ENCODE measurements around the gene NPIPB8.
"Not testable (repeated sequence)": the region's sequence is repeated elsewhere in the genome, so short reads cannot be mapped to it uniquely, and the experiment has no call there.

NPIPB8 gene

DNA sequence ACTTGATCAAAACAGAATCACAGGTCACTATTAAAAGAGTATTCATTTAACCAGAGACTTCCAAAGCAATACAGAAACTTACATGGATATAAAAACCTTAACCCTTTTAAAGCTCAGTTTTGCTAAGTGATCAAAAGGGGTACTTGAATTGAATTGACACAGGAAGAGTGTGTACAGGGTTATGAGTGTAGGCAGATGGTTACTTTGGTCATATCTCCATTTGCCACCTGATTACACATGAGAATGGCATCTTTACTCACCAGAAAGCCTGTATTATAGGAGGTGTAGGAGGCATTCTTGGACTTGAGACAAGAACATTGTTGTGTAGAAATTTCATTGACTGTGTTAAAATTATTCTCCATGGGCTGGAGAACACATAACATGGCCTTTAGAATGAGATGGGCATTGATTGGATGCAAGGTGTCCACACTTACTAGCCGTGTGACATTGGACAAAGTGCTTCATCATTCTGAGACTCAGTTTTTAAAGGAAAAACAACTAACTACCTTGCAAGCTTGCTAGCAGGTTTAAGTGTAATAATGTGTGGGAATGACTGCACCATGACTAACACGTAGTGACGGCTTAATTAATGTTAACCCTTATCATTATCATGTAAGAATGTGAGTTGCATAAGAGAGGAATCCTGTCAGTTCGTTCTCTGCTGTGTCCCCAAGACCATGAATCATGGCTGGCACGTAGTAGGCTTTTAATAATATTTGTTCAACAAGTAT, 1.6 kb upstream of the NPIPB8 start:
- not testable (repeated sequence) for DNase-seq

DNA sequence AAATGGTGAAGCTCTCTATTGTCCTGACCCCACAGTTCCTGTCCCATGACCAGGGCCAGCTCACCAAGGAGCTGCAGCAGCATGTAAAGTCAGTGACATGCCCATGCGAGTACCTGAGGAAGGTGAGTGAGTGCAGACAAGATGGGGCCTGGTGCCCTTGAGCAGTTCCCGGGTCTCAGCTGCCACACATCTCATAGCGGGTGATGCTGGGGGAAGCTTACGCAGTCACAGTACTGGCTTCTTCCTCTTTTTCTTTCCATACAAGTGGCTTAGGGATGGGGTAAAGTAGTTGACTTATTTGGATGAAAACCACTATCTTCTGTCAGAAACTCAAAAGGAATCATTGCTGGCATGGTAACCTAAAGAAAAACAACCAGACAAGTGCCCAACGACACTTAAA, 494 bp downstream of the NPIPB8 start:
- not testable (repeated sequence) for DNase-seq

GRCh38 chr16:28639959-28640358, 2.1 kb downstream of the NPIPB8 start:
- DNase-seq: not testable (repeated sequence)

GRCh38 chr16:28666264-28666663, 28.4 kb downstream of the NPIPB8 start:
- not testable (repeated sequence) for DNase-seq

- not testable (repeated sequence) for DNase-seq
Measured at GRCh38 chr16:28667480-28667879, 29.6 kb downstream of the NPIPB8 start.

DNA sequence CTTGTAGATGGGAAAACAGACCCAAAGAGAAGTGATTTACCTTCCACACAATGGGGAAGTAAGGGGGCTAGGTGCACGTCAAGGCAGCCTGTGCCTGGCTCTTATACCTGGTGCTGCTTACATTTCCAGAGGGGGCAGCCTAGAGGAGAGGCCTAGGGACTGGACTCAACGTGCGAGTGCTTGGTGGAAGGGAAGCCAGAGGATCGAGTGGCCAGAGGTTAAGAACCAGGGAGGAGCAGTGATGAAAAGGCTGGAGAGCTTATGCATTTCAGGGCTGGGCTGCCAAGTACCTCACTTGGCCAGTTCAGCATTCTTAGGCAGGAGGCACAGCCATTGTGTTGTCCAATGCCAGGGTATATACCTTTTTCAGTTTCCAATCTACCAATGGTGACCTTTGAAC, 30.3 kb downstream of the NPIPB8 start:
- not testable (repeated sequence) for DNase-seq

GRCh38 chr16:28688327-28688952, 50.6 kb downstream of the NPIPB8 start:
- DNase-seq: not testable (repeated sequence)

- DNase-seq: not testable (repeated sequence)
Measured at GRCh38 chr16:28689425-28689824, 51.6 kb downstream of the NPIPB8 start.

DNA sequence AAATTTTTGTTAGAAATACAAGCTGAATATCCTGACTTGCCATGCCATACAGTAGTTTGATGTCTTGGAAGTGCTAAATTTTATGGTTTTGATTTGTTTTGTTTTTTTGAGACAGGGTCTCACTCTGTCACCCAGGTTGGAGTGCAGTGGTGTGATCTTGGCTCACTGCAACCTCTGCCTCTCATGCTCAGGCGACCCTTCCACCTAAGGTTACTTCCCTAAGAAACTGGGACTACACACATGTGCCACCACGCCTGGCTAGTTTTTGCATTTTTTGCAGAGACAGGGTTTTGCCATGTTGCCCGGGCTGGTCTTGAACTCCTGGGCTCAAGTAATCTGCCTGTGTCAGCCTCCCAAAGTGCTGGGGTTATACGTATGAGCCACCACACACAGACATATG, 53.9 kb downstream of the NPIPB8 start:
- not testable (repeated sequence) for DNase-seq

GRCh38 chr16:28693257-28693950, 55.5 kb downstream of the NPIPB8 start:
- DNase-seq: not testable (repeated sequence)

DNA sequence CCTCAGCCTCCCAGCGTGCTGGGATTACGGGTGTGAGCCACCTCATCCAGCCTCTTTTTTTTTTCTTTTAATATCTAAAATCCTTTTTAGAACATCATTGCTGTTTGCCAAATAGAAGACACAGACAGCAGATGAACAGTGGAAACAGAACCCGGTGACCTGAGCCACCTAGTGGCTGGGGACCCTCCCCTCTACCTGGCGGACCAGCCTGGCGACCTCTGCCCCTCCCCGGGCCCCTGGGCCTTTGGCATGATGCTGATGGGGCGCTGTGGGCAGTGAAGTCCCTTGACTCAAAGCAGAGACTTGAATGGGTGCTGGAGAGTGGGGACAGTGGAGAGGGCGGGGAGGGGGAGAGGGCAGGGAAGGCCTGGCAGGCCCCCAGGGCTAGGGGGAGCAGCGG, 61.9 kb downstream of the NPIPB8 start:
- not testable (repeated sequence) for DNase-seq

DNA sequence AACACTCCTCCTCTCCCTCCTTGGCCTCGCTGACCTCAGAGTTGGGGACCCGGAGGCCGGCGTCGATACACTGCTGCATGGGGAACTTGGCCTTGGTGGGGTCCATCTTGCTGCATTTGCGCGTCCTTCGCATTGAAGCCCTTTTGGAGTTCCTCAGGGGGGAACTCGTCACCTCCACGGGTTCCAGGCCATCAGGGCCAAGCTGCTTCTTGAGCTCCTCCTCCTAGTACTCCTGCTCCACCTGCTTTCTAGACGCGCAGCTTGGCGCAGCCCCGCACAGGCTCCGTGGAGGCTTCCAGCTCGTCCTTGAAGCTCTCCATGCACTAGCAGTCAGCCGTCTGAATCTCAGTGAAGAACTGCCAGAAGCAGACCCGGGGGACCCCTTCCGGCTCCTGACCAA, 62.5 kb downstream of the NPIPB8 start:
- not testable (repeated sequence) for DNase-seq

DNA sequence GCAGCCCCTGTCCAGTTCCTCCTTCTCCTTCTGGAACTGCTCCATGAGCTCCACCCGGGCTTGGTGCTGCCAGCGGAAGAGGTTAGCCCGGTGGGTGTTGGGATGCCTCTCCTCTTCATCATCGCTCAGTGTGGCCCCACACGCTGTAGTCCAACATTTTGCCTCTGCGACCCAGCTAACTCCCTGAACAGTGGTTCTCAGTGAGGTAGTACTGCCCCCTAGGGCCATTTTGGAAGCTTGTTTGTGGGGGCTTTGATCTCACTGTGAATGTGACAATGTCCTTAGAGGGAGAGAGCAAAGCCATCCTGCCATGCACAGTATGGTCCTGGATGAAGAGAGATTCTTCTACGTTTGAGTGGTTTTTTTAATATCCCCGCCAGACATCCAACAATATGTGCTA, 63.5 kb downstream of the NPIPB8 start:
- DNase-seq: not testable (repeated sequence)

DNA sequence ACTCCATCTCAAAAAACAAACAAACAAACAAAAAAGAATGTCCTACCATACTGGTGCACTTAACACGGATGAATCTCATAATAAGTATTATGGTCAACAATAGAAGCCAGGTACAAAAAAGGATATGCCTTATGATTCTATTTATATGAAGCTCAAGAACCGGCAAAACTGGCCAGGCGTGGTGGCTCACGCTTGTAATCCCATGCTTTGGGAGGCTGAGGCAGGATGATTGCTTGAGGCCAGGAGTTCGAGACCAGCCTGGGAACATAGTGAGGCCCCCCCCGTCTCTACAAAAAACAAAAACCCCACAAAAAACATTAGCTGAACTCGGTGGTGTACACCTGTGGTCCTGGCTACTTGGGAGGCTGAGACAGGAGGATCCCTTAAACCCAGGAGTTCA, 66.4 kb downstream of the NPIPB8 start:
- not testable (repeated sequence) for DNase-seq

Measured in hematopoietic multipotent progenitor cell treated with erythropoietin and hydrocortisone succinate and interleukin-3 and kit ligand, for 6 days (in vitro differentiated cells).